ENCODE measurements around the gene RMND5B. TPM values are rescaled to one million over a fixed set of nuclear protein-coding genes. Genes with fewer than 3 reads are reported as not detected.
A peak's percentile ranks its signal among the peaks of the same experiment; 100 is the strongest.

RMND5B gene
- total and polyA plus RNA-seq, 8 donors, result 28.9 to 41.5 (median 30.3) TPM

DNA sequence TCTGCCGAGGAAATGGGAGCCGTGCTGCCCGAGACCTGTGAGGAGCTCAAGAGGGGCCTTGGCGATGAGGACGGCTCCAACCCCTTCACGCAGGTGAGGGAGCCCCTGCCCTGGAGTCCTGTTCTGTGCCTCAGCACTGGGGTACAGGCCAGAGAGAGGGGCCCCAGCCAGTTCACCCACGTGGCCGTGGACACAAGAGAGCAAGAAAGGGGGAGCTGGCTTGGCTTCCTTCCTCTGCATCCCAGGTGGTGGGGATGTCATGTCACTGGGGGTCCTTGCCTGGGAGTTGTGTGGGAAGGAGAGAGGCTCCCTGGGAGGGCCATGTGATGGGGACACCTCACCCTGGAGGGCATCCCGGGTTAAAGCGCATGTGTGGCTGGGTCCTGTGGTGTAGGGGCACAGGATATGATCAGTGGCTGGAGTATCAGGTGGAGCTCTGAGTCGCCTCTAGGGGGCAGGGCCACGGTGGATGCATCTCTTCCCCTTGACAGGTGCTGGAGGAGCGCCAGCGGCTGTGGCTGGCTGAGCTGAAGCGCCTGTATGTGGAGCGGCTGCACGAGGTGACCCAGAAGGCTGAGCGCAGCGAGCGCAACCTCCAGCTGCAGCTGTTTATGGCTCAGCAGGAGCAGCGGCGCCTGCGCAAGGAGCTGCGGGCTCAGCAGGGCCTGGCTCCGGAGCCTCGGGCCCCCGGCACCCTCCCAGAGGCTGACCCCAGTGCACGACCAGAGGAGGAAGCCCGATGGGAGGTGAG, 10.0 kb upstream of the RMND5B start:
- H3K9me3 ChIP-seq, result no peaks in the 10 kb centered on the region
- no peak overlapping the region for H3K4me3 ChIP-seq
- TF ChIP-seq, protein P1, sequence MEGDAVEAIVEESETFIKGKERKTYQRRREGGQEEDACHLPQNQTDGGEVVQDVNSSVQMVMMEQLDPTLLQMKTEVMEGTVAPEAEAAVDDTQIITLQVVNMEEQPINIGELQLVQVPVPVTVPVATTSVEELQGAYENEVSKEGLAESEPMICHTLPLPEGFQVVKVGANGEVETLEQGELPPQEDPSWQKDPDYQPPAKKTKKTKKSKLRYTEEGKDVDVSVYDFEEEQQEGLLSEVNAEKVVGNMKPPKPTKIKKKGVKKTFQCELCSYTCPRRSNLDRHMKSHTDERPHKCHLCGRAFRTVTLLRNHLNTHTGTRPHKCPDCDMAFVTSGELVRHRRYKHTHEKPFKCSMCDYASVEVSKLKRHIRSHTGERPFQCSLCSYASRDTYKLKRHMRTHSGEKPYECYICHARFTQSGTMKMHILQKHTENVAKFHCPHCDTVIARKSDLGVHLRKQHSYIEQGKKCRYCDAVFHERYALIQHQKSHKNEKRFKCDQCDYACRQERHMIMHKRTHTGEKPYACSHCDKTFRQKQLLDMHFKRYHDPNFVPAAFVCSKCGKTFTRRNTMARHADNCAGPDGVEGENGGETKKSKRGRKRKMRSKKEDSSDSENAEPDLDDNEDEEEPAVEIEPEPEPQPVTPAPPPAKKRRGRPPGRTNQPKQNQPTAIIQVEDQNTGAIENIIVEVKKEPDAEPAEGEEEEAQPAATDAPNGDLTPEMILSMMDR (IDR thresholded peaks at IDR 0.05), result peak in 1 of 2 donors; percentile 43
- peaks cover 0 to 9% of the 10 kb centered on the region in 2 donors for H3K36me3 ChIP-seq
- H3K27ac ChIP-seq, result peak overlapping the region in 1 of 2 donors; percentile 33
- ATAC-seq (peak; percentile 83), DNase-seq (peak in 3 of 4 donors; percentile 78 to 91 (median 86))
- H3K27me3 ChIP-seq, result peaks cover 0 to 37% of the 10 kb centered on the region in 2 donors
- intact Hi-C loops (cut with DNase I), result no loop called here
- H3K4me1 ChIP-seq, result peaks cover 3 to 47% of the 10 kb centered on the region in 2 donors

DNA sequence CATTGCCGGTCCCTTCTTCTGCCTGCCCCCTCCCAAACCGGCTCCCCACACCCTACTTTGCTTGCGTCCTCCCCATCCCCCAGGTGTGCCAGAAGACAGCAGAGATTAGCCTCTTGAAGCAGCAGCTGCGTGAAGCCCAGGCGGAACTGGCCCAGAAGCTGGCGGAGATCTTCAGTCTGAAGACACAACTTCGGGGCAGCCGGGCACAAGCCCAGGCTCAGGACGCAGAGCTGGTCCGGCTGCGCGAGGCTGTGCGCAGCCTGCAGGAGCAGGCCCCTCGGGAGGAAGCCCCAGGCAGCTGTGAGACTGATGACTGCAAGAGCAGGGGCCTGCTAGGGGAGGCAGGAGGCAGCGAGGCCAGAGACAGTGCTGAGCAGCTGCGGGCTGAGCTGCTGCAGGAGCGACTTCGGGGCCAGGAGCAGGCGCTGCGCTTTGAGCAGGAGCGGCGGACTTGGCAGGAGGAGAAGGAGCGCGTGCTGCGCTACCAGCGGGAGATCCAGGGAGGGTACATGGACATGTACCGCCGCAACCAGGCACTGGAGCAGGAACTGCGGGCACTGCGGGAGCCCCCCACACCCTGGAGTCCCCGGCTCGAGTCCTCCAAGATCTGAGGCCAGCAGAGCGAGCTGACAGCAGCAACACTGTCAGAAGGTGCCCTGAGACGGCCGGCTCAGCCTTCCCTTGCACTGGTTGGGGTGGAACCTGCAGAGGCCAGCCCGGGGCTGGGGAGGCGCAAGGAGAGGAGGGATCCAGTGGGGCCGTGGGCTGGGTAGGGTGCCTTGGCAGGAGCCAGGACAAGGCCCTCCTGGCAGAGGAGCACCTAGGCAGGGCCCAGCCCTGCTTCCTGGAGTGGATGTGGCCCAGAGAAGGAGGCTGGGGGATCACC, 9.2 kb upstream of the RMND5B start:
- H3K4me3 ChIP-seq, result no peak overlapping the region
- intact Hi-C loops (cut with DNase I), result no loop called here
- peak overlapping the region in 1 of 2 donors; percentile 1 for H3K27ac ChIP-seq
- H3K27me3 ChIP-seq, result peaks cover 0 to 28% of the 10 kb centered on the region in 2 donors
- peaks cover 3 to 42% of the 10 kb centered on the region in 2 donors for H3K4me1 ChIP-seq
- TF ChIP-seq, protein P1 (IDR thresholded peaks at IDR 0.05), result no peak
- H3K9me3 ChIP-seq, result no peaks in the 10 kb centered on the region
- peaks cover 0 to 9% of the 10 kb centered on the region in 2 donors for H3K36me3 ChIP-seq
- DNase-seq (peak in 1 of 4 donors; percentile 77), ATAC-seq (no peak)

DNA sequence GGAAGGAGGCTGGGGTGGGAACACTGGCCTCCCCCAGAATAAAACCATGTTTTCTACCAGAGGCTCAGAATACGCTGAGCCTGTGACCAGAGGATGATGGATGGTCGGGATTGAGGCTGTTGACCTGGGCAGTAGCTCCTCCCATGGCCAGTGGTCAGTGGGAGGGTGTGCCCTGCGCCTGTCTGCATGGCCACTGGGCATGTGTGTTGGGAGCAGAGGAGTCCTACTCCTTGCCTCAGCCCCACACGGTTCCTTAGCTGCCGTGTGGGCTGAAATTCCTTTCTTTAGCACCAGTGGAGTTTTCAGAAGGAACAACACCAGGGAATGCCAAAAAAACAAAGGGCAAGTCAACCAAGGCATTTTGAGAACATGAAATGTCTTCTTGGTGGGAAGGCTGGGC, 8.5 kb upstream of the RMND5B start:
- ATAC-seq (no peak), DNase-seq (peak in 1 of 4 donors; percentile 30)
- H3K4me1 ChIP-seq, result peaks cover 3 to 39% of the 10 kb centered on the region in 2 donors
- no peak overlapping the region for H3K27ac ChIP-seq
- peaks cover 0 to 9% of the 10 kb centered on the region in 2 donors for H3K36me3 ChIP-seq
- intact Hi-C loops (cut with DNase I), result no loop called here
- no peaks in the 10 kb centered on the region for H3K9me3 ChIP-seq
- TF ChIP-seq, protein P1 (IDR thresholded peaks at IDR 0.05), result no peak
- peaks cover 0 to 21% of the 10 kb centered on the region in 2 donors for H3K27me3 ChIP-seq
- no peak overlapping the region for H3K4me3 ChIP-seq

DNA sequence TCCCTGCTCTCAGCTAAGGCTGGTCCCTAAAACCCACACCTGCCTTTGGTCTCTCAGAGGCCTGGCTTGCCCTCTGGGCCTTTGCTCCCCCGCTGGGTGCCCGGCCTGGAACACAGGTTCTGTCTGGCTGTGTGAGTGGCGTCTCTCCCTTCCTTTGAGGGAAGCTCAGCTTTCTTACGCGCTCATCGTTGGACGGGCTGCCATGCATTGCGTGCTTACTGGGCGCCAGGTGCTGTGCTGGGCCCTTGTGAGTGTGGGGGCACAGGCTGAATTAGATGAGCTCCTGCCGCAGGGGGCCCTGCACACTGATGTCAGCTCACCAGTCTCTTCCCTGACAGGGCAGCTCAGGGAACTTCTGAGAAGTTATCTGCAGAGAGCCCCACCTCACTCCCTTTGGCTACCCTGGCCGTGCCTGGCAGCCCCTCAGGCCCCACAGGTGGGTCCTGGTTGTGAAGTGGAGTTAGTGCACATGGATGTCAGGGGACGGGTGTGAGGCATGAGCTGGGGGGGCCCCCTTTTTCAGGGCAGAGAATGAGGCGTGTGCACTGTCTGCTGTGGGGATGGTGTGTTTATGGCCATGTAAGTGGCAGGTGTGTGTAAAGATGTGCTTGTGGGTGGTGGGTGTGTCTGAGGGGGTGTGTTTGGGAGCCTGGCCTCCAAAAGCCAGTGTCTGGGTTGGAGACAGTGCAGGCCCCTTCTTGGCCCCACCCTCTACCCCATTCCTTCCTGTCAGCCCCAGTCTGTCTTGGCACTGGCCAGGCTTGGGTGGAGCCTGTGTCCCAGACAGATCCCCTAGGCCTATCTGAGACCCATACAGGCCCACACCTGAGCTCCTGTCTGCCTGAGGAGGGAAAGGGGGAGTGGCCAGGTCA, 7.5 kb upstream of the RMND5B start:
- no peak overlapping the region for H3K4me3 ChIP-seq
- H3K36me3 ChIP-seq, result peaks cover 0 to 9% of the 10 kb centered on the region in 2 donors
- H3K27ac ChIP-seq, result peak overlapping the region in 1 of 2 donors; percentile 43
- no peaks in the 10 kb centered on the region for H3K9me3 ChIP-seq
- TF ChIP-seq, protein P1 (IDR thresholded peaks at IDR 0.05), result no peak
- H3K27me3 ChIP-seq, result peaks cover 0 to 11% of the 10 kb centered on the region in 2 donors
- intact Hi-C loops (cut with DNase I), result no loop called here
- DNase-seq (peak in 1 of 4 donors; percentile 61), ATAC-seq (no peak)
- H3K4me1 ChIP-seq, result peaks cover 3 to 39% of the 10 kb centered on the region in 2 donors
